Endodermal cell (in vitro differentiated cells): ENCODE measurements around the gene KRTAP5-8. TPM values are rescaled to one million over a fixed set of nuclear protein-coding genes. Genes with fewer than 3 reads are reported as not detected.

Experiments
- DNase-seq: peaks from one replicate; pipeline ENCODE4 v3.0.0-alpha.2; 2017
- H3K27ac ChIP-seq: 2 replicates; pipeline ENCODE4 v1.5.1; 2013; ENCODE audit warnings: mild to moderate bottlenecking, low read depth, low read length, moderate library complexity
- H3K27me3 ChIP-seq: 2 replicates; pipeline ENCODE4 v1.6.1; 2013; ENCODE audit warnings: mild to moderate bottlenecking, low read length, moderate library complexity; ENCODE audit not compliant: insufficient read depth, control insufficient read depth, poor library complexity, severe bottlenecking
- H3K36me3 ChIP-seq: 2 replicates; pipeline ENCODE4 v1.7.0; 2013; ENCODE audit warnings: mild to moderate bottlenecking, low read length, moderate library complexity; ENCODE audit not compliant: control insufficient read depth, insufficient read depth
- H3K4me1 ChIP-seq: one replicate; pipeline ENCODE4 v1.7.0; 2013; ENCODE audit warnings: low read length; ENCODE audit not compliant: control insufficient read depth, insufficient read depth
- H3K4me3 ChIP-seq: 2 replicates; pipeline ENCODE4 v1.5.1; 2013; ENCODE audit warnings: mild to moderate bottlenecking, low read length, moderate library complexity
- H3K9ac ChIP-seq: 2 replicates; pipeline ENCODE4 v1.6.1; 2013; ENCODE audit warnings: mild to moderate bottlenecking, low read length, moderate library complexity; ENCODE audit not compliant: poor library complexity, severe bottlenecking; ENCODE audit errors: extremely low read depth
- H3K9me3 ChIP-seq: 2 replicates; pipeline ENCODE4 v1.6.1; 2013; ENCODE audit warnings: mild to moderate bottlenecking, low read length, moderate library complexity; ENCODE audit not compliant: control insufficient read depth
- H3K27ac Mint-ChIP-seq: 2 replicates; pipeline ENCODE4 v1.8.0; 2020; ENCODE audit warnings: mixed read lengths
- H3K27me3 Mint-ChIP-seq: 2 replicates; pipeline ENCODE4 v1.8.0; 2021; ENCODE audit warnings: mild to moderate bottlenecking, mixed read lengths; ENCODE audit not compliant: insufficient read depth
- H3K36me3 Mint-ChIP-seq: 2 replicates; pipeline ENCODE4 v1.8.0; 2020; ENCODE audit warnings: low read depth, mixed read lengths
- H3K4me1 Mint-ChIP-seq: 2 replicates; pipeline ENCODE4 v1.8.0; 2020; ENCODE audit warnings: mixed read lengths
- H3K4me3 Mint-ChIP-seq: 2 replicates; pipeline ENCODE4 v1.8.0; 2020; ENCODE audit warnings: mild to moderate bottlenecking, moderate library complexity, mixed read lengths
- H3K9me3 Mint-ChIP-seq: 2 replicates; pipeline ENCODE4 v1.8.0; 2020; ENCODE audit warnings: mild to moderate bottlenecking, mixed read lengths
- CTCF ChIP-seq: fragments of 200-600 bp; sonication (generic); conservative IDR thresholded peaks from 2 replicates; pipeline ENCODE4 v1.5.0; 2021; ENCODE audit warnings: antibody characterized with exemption, mild to moderate bottlenecking
- WGBS, 2 experiments: methylation state at CpG; one replicate each; pipeline versions ENCODE4 v1.1.5 to v1.1.7; 2013; ENCODE audit warnings: missing lambda C conversion rate in 2 of 2, mixed read lengths in 1 of 2; ENCODE audit not compliant: insufficient coverage in 1 of 2, insufficient read length in 1 of 2; 5-methylcytosine and 5-hydroxymethylcytosine counted together
- total RNA-seq, 2 donors: library from RNA; stranded (reverse); fragmentation: NEBNext Ultra II Directional in 1 of 2; extraction: Animal tissue kit (Norgen Biotek cat#: 25700) in 1 of 2; gene quantifications; 2 replicates in 1 of 2; 3 replicates in 1 of 2; pipeline ENCODE4 v1.2.1, GENCODE V29; 2021

KRTAP5-8 gene
- total RNA-seq, 2 donors from 2014 or later: not detected

DNA sequence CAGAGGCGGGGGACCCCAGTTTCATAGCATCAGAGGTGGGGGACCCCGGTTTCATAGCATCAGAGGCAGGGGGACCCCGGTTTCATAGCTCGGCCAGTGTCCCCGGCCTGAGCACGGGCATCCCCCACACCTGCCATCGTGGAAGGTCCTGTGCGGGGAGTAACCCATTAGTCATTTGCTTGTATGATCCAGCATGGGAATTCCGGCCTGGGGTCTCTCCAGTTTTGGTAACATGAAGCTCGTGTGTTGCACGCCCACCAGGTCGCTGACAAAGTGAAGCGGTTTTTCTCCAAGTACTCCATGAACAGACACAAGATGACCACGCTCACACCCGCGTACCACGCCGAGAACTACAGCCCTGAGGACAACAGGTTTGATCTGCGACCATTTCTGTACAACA lies 39.7 kb upstream of the KRTAP5-8 start:
- H3K9me3 ChIP-seq: no peaks in the 10 kb centered on the region
- no peak for TF ChIP-seq CTCF
- H3K27ac ChIP-seq: no peak overlapping the region
- no peaks in the 10 kb centered on the region for H3K9me3 Mint-ChIP-seq
- H3K4me1 ChIP-seq: no peaks in the 10 kb centered on the region
- DNase-seq: no peak
- no peaks in the 10 kb centered on the region for H3K27me3 Mint-ChIP-seq
- no peak overlapping the region for H3K4me3 Mint-ChIP-seq
- 92 to 95% methylated on average over 13 to 19 of the region's 19 CpGs for WGBS, 2 experiments
- peaks cover 44% of the 10 kb centered on the region for H3K36me3 ChIP-seq
- H3K36me3 Mint-ChIP-seq: peaks cover 67% of the 10 kb centered on the region
- no peak overlapping the region for H3K27ac Mint-ChIP-seq
- H3K9ac ChIP-seq: no peak overlapping the region
- no peak overlapping the region for H3K4me3 ChIP-seq
- H3K27me3 ChIP-seq: no peaks in the 10 kb centered on the region
- H3K4me1 Mint-ChIP-seq: no peaks in the 10 kb centered on the region

GRCh38 chr11:71499125-71499524 lies 38.7 kb upstream of the KRTAP5-8 start:
- Histone ChIP-seq H3K9ac (no peak overlapping the region), H3K9me3 (no peaks in the 10 kb centered on the region), H3K4me1 (peaks cover 4% of the 10 kb centered on the region), H3K4me3 (no peak overlapping the region), H3K27me3 (no peaks in the 10 kb centered on the region), H3K27ac (no peak overlapping the region), H3K36me3 (peaks cover 40% of the 10 kb centered on the region)
- Mint-ChIP-seq H3K27me3 (no peaks in the 10 kb centered on the region), H3K9me3 (no peaks in the 10 kb centered on the region), H3K4me1 (peaks cover 3% of the 10 kb centered on the region), H3K36me3 (peaks cover 63% of the 10 kb centered on the region), H3K27ac (no peak overlapping the region), H3K4me3 (no peak overlapping the region)
- 97 to 98% methylated on average over 9 to 13 of the region's 13 CpGs for WGBS, 2 experiments
- no peak for TF ChIP-seq CTCF
- no peak for DNase-seq

GRCh38 chr11:71499546-71499945 lies 38.3 kb upstream of the KRTAP5-8 start:
- Mint-ChIP-seq H3K27ac (no peak overlapping the region), H3K4me1 (peaks cover 7% of the 10 kb centered on the region), H3K9me3 (no peaks in the 10 kb centered on the region), H3K27me3 (no peaks in the 10 kb centered on the region), H3K36me3 (peaks cover 59% of the 10 kb centered on the region), H3K4me3 (no peak overlapping the region)
- no peak for DNase-seq
- no peak overlapping the region for H3K9ac ChIP-seq
- H3K4me3 ChIP-seq: no peak overlapping the region
- peaks cover 42% of the 10 kb centered on the region for H3K36me3 ChIP-seq
- H3K4me1 ChIP-seq: peaks cover 8% of the 10 kb centered on the region
- no peak for TF ChIP-seq CTCF
- H3K27me3 ChIP-seq: no peaks in the 10 kb centered on the region
- no peak overlapping the region for H3K27ac ChIP-seq
- WGBS, 2 experiments: 95 to 100% methylated on average over 3 to 6 of the region's 6 CpGs
- H3K9me3 ChIP-seq: no peaks in the 10 kb centered on the region
